Activated CD4-positive, alpha-beta T cell treated with anti-CD3 and anti-CD28 coated beads, Interleukin-2, Interleukin-4, amounts not matched to agents 100 ng/mL and 50 ng/mL, durations not matched to agents 16 hours and 8 hours (primary cell): ENCODE data around the gene MXD4.

ENCODE experiments used
- DNase-seq: peaks from one replicate; pipeline ENCODE4 v3.0.0-alpha.2; 2020; ENCODE audit warnings: low spot score

Gene MXD4

GRCh38 chr4:2262145-2262943 is 435 bp upstream of the MXD4 start:
- peak; percentile 98 for DNase-seq

GRCh38 chr4:2261110-2261852 is 628 bp downstream of the MXD4 start:
- peak; percentile 26 for DNase-seq

GRCh38 chr4:2260344-2261109 is 1.4 kb downstream of the MXD4 start:
- no peak for DNase-seq

- no peak for DNase-seq
Measured at GRCh38 chr4:2259541-2260343, 2.2 kb downstream of the MXD4 start.

GRCh38 chr4:2259036-2259540 is 2.8 kb downstream of the MXD4 start:
- DNase-seq = no peak

- no peak for DNase-seq
Measured at GRCh38 chr4:2258091-2259035, 3.5 kb downstream of the MXD4 start.

GRCh38 chr4:2257361-2258081 is 4.4 kb downstream of the MXD4 start:
- no peak for DNase-seq

GRCh38 chr4:2256781-2257191 is 5.1 kb downstream of the MXD4 start:
- no peak for DNase-seq

GRCh38 chr4:2256156-2256731 is 5.7 kb downstream of the MXD4 start:
- no peak for DNase-seq

- no peak for DNase-seq
Measured at GRCh38 chr4:2255501-2256155, 6.3 kb downstream of the MXD4 start.

GRCh38 chr4:2254665-2255500 is 7.0 kb downstream of the MXD4 start:
- no peak for DNase-seq

GRCh38 chr4:2253160-2254084 is 8.5 kb downstream of the MXD4 start:
- DNase-seq = no peak

- DNase-seq = no peak
Measured at GRCh38 chr4:2252530-2253091, 9.3 kb downstream of the MXD4 start.

- no peak for DNase-seq
Measured at GRCh38 chr4:2251795-2252529, 9.9 kb downstream of the MXD4 start.

GRCh38 chr4:2251073-2251794 is 10.7 kb downstream of the MXD4 start:
- DNase-seq = no peak
